K562 (cell line): ENCODE data around the gene WDR18. TPM values are rescaled to one million over a fixed set of nuclear protein-coding genes. Genes with fewer than 3 reads are reported as not detected.

Source experiments
- ATAC-seq: fragments of 200-7000 bp; cut with Tn5 transposase; 3 replicates; pipeline ENCODE4 v1.9.1; 2020; ENCODE audit warnings: moderate library complexity
- BruUV-seq: library from RNA; stranded (reverse); fragments of 400-500 nt; replicated peaks from 2 replicates; lab custom pipeline; 2021; lab: Mats Ljungman, UMichigan
- CTCF ChIA-PET: fragments of 300-600 bp; formaldehyde crosslinking; extraction: SDS; loops from one replicate; lab custom pipeline; 2021; ENCODE audit warnings: low intra/inter-chr PET ratio; lab: Yijun Ruan, JAX
- POLR2A ChIA-PET: fragments of 300-600, 350-650 bp; sonication (Branson Sonifier 250); formaldehyde crosslinking; extraction: SDS; loops from one replicate; lab custom pipeline; 2021; ENCODE audit warnings: antibody characterized with exemption, inconsistent platforms; lab: Yijun Ruan, JAX
- DNase-seq, 4 experiments: peaks; one replicate each; pipeline versions ENCODE4 v3.0.0 to v3.0.0-alpha.2; 2011 to 2018; ENCODE audit warnings: low spot score in 3 of 4, mixed read lengths in 3 of 4; ENCODE audit errors: extremely low read depth in 1 of 4
- FAIRE-seq: peaks from 2 replicates; lab custom pipeline; 2011; peaks lifted over from hg19 to GRCh38; lab: Jason Lieb, UNC
- H2AFZ ChIP-seq: 2 replicates; pipeline ENCODE4 v1.6.0; 2011; ENCODE audit warnings: low read depth, low read length, control low read depth, inconsistent platforms
- H3K27ac ChIP-seq: fragments of 200-600 bp; 3 replicates; pipeline ENCODE4 v1.8.0; 2011; ENCODE audit warnings: low read depth, mild to moderate bottlenecking, control low read depth, inconsistent platforms, low read length, moderate library complexity, mixed read lengths; ENCODE audit errors: extremely low read depth
- H3K27me3 ChIP-seq, 2 experiments: fragments of 300-600 bp in 1 of 2; 2 replicates in 1 of 2; 3 replicates in 1 of 2; pipeline versions ENCODE4 v1.6.0 to v1.8.0; 2011; ENCODE audit warnings: inconsistent platforms in 2 of 2, low read length in 2 of 2, mild to moderate bottlenecking in 1 of 2, mixed read lengths in 1 of 2, moderate library complexity in 1 of 2; ENCODE audit not compliant: control insufficient read depth in 2 of 2, insufficient read depth in 2 of 2
- H3K36me3 ChIP-seq: fragments of 300-600 bp; 3 replicates; pipeline ENCODE4 v1.8.0; 2011; ENCODE audit warnings: mild to moderate bottlenecking, low read length, inconsistent platforms; ENCODE audit not compliant: control insufficient read depth, insufficient read depth
- H3K4me1 ChIP-seq, 2 experiments: fragments of 200-600 bp in 1 of 2; replicated peaks in 1 of 2; 2 replicates in 1 of 2; 3 replicates in 1 of 2; pipeline versions ENCODE4 v1.5.1 to v1.8.0; 2011; ENCODE audit warnings: inconsistent platforms in 2 of 2, low read length in 2 of 2, mild to moderate bottlenecking in 1 of 2, mixed read lengths in 1 of 2, moderate library complexity in 1 of 2; ENCODE audit not compliant: control insufficient read depth in 2 of 2, insufficient read depth in 2 of 2
- H3K4me2 ChIP-seq: 2 replicates; pipeline ENCODE4 v1.6.1; 2011; ENCODE audit warnings: low read length, control low read depth, inconsistent platforms, mixed read lengths; ENCODE audit not compliant: insufficient read depth
- H3K4me3 ChIP-seq: fragments of 200-600 bp; sonication (generic), shearing (Covaris generic); 2 replicates; pipeline ENCODE4 v1.5.1; 2016; ENCODE audit warnings: control low read depth, inconsistent platforms
- H3K79me2 ChIP-seq: fragments of 200-600 bp; 3 replicates; pipeline ENCODE4 v1.8.0; 2011; ENCODE audit warnings: low read length, inconsistent platforms; ENCODE audit not compliant: control insufficient read depth, insufficient read depth
- H3K9ac ChIP-seq, 2 experiments: 2 replicates each; pipeline versions ENCODE4 v1.6.0 to v1.6.1; 2011; ENCODE audit warnings: low read depth in 2 of 2, low read length in 2 of 2, control low read depth in 1 of 2, inconsistent platforms in 1 of 2, mild to moderate bottlenecking in 1 of 2, mixed read lengths in 1 of 2; ENCODE audit not compliant: insufficient read depth in 1 of 2
- H3K9me1 ChIP-seq: one replicate; pipeline ENCODE4 v1.6.0; 2011; ENCODE audit warnings: inconsistent platforms, mild to moderate bottlenecking, low read length, moderate library complexity; ENCODE audit not compliant: control insufficient read depth, insufficient read depth
- H3K9me3 ChIP-seq: replicated peaks from 2 replicates; pipeline ENCODE4 v1.5.1; 2011; ENCODE audit warnings: low read depth, low read length, inconsistent platforms; ENCODE audit not compliant: control insufficient read depth, insufficient read depth
- H4K20me1 ChIP-seq: replicated peaks from 2 replicates; pipeline ENCODE4 v1.6.1; 2011; ENCODE audit warnings: low read length, inconsistent platforms, mixed read lengths; ENCODE audit not compliant: control insufficient read depth, insufficient read depth
- CXXC5 ChIP-seq: fragments of 250-450 bp; sonication (Bioruptor Pico); IDR thresholded peaks from 2 replicates; pipeline ENCODE4 v1.8.0; 2022; ENCODE audit warnings: inconsistent platforms, mild to moderate bottlenecking, moderate library complexity
- HMGN3 ChIP-seq: IDR thresholded peaks from 2 replicates; pipeline ENCODE4 v1.6.1; 2011; ENCODE audit warnings: borderline replicate concordance, low read depth, mild to moderate bottlenecking, mixed read lengths, low read length; ENCODE audit not compliant: insufficient read length; ENCODE audit errors: extremely low read depth
- POLR2AphosphoS2 ChIP-seq: IDR thresholded peaks from 2 replicates; pipeline ENCODE4 v1.6.1; 2012; ENCODE audit warnings: low read length, improper control_type of control experiment
- USF1 ChIP-seq: sonication (generic); formaldehyde crosslinking; IDR thresholded peaks from 2 replicates; pipeline ENCODE4 v1.9.0; 2022; ENCODE audit warnings: mild to moderate bottlenecking, missing genetic modification reagents
- YY1 ChIP-seq, 3 experiments: IDR thresholded peaks; 2 replicates each; pipeline ENCODE4 v1.6.1; 2011; ENCODE audit warnings: low read length in 2 of 3, mild to moderate bottlenecking in 2 of 3, moderate library complexity in 2 of 3, borderline replicate concordance in 1 of 3, control low read depth in 1 of 3, low read depth in 1 of 3; ENCODE audit not compliant: insufficient read depth in 3 of 3, insufficient replicate concordance in 2 of 3, control insufficient read depth in 1 of 3, insufficient read length in 1 of 3; ENCODE audit errors: extremely low read depth in 1 of 3
- WGBS: fragments of 100-300 bp; shearing (Covaris generic); methylation state at CpG from one replicate; pipeline ENCODE4 v1.1.6; 2016; ENCODE audit warnings: low coverage, mixed read lengths; ENCODE audit not compliant: insufficient coverage; ENCODE audit errors: missing lambda C conversion rate; 5-methylcytosine and 5-hydroxymethylcytosine counted together
- in situ Hi-C: fragments of 300-500 bp; cut with MboI; formaldehyde crosslinking; loops from 4 replicates; pipeline ENCODE4 v1.15.0; 2018; ENCODE audit warnings: inconsistent platforms, mixed read lengths
- intact Hi-C: fragments of 100-400 bp; cut with micrococcal nuclease; formaldehyde crosslinking; loops from 2 replicates; pipeline ENCODE4 v1.14.2; 2022
- polyA plus RNA-seq, 8 experiments: library from polyadenylated mRNA; depleted of rRNA in 4 of 8; stranded (reverse) in 5 of 8; unstranded in 3 of 8; fragments of >200 nt; fragmentation: Nextera tagmentation in 2 of 8; fragmentation: Illumina TruSeq in 1 of 8; extraction: Ambion mirVana in 2 of 8; extraction: Trizol in 1 of 8; gene quantifications; 2 replicates each; pipeline versions ENCODE4 v1.2.1 to v1.2.3, GENCODE V29; 2011 to 2014; ENCODE audit warnings: inconsistent platforms in 1 of 8, missing spikeins in 1 of 8
- total RNA-seq, 7 experiments: library from RNA; depleted of rRNA in 6 of 7; stranded (reverse); fragments of >200 nt in 6 of 7; fragmentation: Illumina TruSeq in 2 of 7; extraction: Trizol in 2 of 7; gene quantifications; 2 replicates each; pipeline versions ENCODE4 v1.2.1 to v1.2.3, GENCODE V29; 2011 to 2021; ENCODE audit warnings: low replicate concordance in 1 of 7

WDR18 gene
- total and polyA plus RNA-seq, 9 of the 15 experiments (the other 6 are each of a cell fraction or from before 2014, with no cell fraction given): 0.65 to 181 (median 30.1) TPM

DNA sequence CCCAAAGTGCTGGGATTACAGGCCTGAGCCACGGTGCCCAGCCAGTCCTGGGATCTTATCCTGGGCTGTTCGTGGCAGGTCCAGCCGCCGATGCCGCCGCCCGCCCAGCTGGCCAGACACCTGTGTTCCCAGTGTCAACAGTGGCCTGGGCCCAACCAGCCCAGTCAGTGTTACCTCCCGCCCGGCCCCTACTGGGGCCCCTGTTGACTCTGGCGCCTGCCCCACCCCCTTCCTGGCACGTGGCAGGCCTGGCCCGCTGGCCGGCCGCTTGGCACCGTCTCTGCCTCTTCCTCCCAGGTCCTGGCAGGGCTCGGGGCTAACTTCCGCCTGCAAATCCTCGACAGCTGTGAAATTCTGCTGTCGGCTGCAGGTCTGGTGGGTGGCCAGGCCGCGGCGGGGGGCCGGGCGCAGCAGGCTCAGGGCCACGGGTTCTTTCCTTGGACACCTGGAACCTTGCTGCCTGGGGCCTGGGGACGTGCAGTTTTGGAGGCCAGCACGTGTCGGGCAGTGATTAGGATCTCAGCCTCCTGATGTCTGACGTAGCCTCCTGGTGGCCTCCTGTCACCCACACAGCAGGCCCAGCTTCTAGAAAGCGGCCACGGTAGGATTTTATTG is 49.2 kb upstream of the WDR18 start:
- WGBS: 88% methylated on average over 21 of the region's 31 CpGs
- Histone ChIP-seq H3K4me3 (no peak overlapping the region), H2AFZ (no peak overlapping the region), H3K36me3 (peaks cover 82% of the 10 kb centered on the region; the same call in 2 of the 3 replicates), H3K79me2 (peaks cover 78% of the 10 kb centered on the region), H3K9ac (no peak overlapping the region), H3K4me1 (peaks cover 0 to 50% of the 10 kb centered on the region in 2 experiments; a peak in 3 of 5 replicates), H3K9me1 (peaks cover 4% of the 10 kb centered on the region), H4K20me1 (0 out of 2 replicates have a peak, but pooled peaks cover 3% of the 10 kb centered on the region), H3K27ac (no peak overlapping the region), H3K4me2 (no peak overlapping the region), H3K9me3 (no peaks in the 10 kb centered on the region), H3K27me3 (no peaks in the 10 kb centered on the region)
- DNase-seq: no peak
- FAIRE-seq: no peak
- in situ Hi-C loops (no loop called here), intact Hi-C loops (no loop called here)
- TF ChIP-seq USF1 (no peak), YY1 (IDR thresholded peaks at IDR 0.05; ENCODE audit: borderline replicate concordance in 1 of 3, control insufficient read depth in 1 of 3, extremely low read depth in 1 of 3, insufficient read depth in 3 of 3, insufficient read length in 1 of 3, insufficient replicate concordance in 2 of 3, low read depth in 1 of 3, low read length in 2 of 3) (no peak), HMGN3 (peak; percentile 34), CXXC5 (CRISPR knock-in tag) (no peak), POLR2AphosphoS2 (no peak)
- ChIA-PET CTCF (no interaction called here), POLR2A (interaction anchor here (1.0 to 1.2 kb wide), 2 partner anchors 9 to 12 kb away, joined by 4 to 5 read pairs; no protein-coding TSS in a partner anchor)
- no TSS peak for BruUV-seq
- ATAC-seq: no peak
